HepG2 (cell line): ENCODE measurements around the gene GAL3ST2. TPM values are rescaled to one million over a fixed set of nuclear protein-coding genes. Genes with fewer than 3 reads are reported as not detected.

Experiments
- E2F2 ChIP-seq: sonication (generic); formaldehyde crosslinking; IDR thresholded peaks from 2 replicates; pipeline ENCODE4 v1.4.0; 2020; ENCODE audit warnings: missing genetic modification reagents, borderline replicate concordance
- TRIM24 ChIP-seq: sonication (generic); formaldehyde crosslinking; IDR thresholded peaks from 2 replicates; pipeline ENCODE4 v1.8.0; 2022; ENCODE audit warnings: mild to moderate bottlenecking, missing genetic modification reagents
- U2AF2 ChIP-seq: fragments of 200-400 bp; formaldehyde crosslinking; IDR thresholded peaks from 2 replicates; pipeline ENCODE4 v1.6.1; 2017; ENCODE audit warnings: low read depth, mild to moderate bottlenecking, low read length
- ZNF180 ChIP-seq: sonication (generic); formaldehyde crosslinking; IDR thresholded peaks from 2 replicates; pipeline ENCODE4 v1.4.0; 2020; ENCODE audit warnings: low read depth, missing genetic modification reagents, borderline replicate concordance
- ZNF224 ChIP-seq: sonication (generic); formaldehyde crosslinking; IDR thresholded peaks from 2 replicates; pipeline ENCODE4 v1.5.0; 2020; ENCODE audit warnings: mild to moderate bottlenecking, missing genetic modification reagents
- ZNF432 ChIP-seq: sonication (generic); formaldehyde crosslinking; IDR thresholded peaks from 2 replicates; pipeline ENCODE4 v1.5.0; 2020; ENCODE audit warnings: missing genetic modification reagents, mild to moderate bottlenecking, borderline replicate concordance
- polyA plus RNA-seq, 8 experiments: library from polyadenylated mRNA; depleted of rRNA in 3 of 8; stranded (reverse) in 7 of 8; unstranded in 1 of 8; fragments of >200 nt; fragmentation: Illumina TruSeq in 4 of 8; extraction: Trizol in 4 of 8; gene quantifications; 2 replicates each; pipeline versions ENCODE4 v1.2.1 to v1.2.3, GENCODE V29; 2011 to 2016; ENCODE audit warnings: low read depth in 4 of 8, missing spikeins in 1 of 8, mixed read lengths in 1 of 8; ENCODE audit not compliant: insufficient read depth in 1 of 8
- total RNA-seq, 5 experiments: library from RNA; depleted of rRNA; stranded (reverse); fragments of >200 nt; fragmentation: Illumina TruSeq; extraction: Trizol; gene quantifications; 2 replicates each; pipeline ENCODE4 v1.2.3, GENCODE V29; 2016; ENCODE audit warnings: low read depth in 1 of 5
- TF ChIP-seq, protein P1 (sequence below): sonication (generic); formaldehyde crosslinking; IDR thresholded peaks from 2 replicates; pipeline ENCODE4 v1.5.0; 2020; ENCODE audit warnings: mild to moderate bottlenecking, missing genetic modification reagents, borderline replicate concordance
- TF ChIP-seq, protein P2 (sequence below): sonication (generic); formaldehyde crosslinking; IDR thresholded peaks from 2 replicates; pipeline ENCODE4 v1.5.1; 2020; ENCODE audit warnings: mild to moderate bottlenecking, missing genetic modification reagents, borderline replicate concordance

Gene GAL3ST2
- total and polyA plus RNA-seq, 2 of the 13 experiments (the other 11 are each of a cell fraction or from before 2014, with no cell fraction given): 0.17 to 0.20 TPM

DNA sequence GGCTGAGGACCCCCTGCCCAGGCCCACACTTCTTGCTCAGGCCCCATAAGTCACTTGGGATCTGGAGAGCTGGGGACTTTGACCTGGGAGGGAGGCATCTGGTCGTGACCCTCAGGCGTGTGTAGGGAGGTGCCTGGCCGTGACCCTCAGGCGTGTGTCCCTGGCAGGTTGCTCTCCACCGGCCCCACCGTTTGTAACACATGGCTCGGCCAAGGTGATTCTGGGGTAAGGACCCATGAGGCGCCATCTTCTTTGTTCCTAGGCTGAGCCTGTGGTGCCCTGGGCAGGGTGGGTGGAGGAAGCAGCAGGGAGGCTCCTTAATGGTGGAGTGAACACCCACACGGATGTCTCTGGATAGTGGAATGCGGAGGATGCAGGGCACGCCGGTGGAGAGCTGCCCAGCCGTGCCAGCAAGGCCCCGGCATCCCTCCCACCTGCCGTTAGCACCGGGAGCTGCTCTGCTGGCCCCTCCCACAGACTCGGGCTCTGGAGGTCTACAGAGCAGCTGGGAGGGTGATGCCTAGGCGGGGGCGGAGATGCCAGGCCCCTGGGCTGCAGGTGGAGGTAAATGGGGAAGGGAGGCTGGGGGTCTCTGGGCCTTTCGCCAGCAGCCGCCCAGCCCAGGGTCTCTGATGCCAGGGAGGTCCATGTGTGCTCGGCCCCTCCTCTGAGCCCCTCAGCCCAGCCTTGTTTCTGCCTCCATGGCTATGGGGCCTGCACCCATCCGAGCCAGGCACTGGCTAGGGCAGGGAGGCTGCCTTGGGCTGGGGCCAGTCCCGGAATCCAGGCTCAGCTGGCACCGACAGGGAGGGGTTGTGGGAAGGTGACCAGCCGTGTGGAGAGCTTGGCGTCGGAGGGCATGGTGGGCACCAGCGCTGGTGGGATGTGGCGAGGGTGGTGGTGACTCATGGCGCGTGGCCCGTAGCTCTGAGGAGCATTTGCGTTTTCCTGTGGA is 1.1 kb upstream of the GAL3ST2 start (continued):
- TF ChIP-seq, protein P1, sequence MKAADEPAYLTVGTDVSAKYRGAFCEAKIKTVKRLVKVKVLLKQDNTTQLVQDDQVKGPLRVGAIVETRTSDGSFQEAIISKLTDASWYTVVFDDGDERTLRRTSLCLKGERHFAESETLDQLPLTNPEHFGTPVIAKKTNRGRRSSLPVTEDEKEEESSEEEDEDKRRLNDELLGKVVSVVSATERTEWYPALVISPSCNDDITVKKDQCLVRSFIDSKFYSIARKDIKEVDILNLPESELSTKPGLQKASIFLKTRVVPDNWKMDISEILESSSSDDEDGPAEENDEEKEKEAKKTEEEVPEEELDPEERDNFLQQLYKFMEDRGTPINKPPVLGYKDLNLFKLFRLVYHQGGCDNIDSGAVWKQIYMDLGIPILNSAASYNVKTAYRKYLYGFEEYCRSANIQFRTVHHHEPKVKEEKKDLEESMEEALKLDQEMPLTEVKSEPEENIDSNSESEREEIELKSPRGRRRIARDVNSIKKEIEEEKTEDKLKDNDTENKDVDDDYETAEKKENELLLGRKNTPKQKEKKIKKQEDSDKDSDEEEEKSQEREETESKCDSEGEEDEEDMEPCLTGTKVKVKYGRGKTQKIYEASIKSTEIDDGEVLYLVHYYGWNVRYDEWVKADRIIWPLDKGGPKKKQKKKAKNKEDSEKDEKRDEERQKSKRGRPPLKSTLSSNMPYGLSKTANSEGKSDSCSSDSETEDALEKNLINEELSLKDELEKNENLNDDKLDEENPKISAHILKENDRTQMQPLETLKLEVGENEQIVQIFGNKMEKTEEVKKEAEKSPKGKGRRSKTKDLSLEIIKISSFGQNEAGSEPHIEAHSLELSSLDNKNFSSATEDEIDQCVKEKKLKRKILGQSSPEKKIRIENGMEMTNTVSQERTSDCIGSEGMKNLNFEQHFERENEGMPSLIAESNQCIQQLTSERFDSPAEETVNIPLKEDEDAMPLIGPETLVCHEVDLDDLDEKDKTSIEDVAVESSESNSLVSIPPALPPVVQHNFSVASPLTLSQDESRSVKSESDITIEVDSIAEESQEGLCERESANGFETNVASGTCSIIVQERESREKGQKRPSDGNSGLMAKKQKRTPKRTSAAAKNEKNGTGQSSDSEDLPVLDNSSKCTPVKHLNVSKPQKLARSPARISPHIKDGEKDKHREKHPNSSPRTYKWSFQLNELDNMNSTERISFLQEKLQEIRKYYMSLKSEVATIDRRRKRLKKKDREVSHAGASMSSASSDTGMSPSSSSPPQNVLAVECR: no peak; the same call in 1 of the 2 replicates
- TF ChIP-seq ZNF432 (CRISPR knock-in tag): no peak
- TF ChIP-seq, protein P2, sequence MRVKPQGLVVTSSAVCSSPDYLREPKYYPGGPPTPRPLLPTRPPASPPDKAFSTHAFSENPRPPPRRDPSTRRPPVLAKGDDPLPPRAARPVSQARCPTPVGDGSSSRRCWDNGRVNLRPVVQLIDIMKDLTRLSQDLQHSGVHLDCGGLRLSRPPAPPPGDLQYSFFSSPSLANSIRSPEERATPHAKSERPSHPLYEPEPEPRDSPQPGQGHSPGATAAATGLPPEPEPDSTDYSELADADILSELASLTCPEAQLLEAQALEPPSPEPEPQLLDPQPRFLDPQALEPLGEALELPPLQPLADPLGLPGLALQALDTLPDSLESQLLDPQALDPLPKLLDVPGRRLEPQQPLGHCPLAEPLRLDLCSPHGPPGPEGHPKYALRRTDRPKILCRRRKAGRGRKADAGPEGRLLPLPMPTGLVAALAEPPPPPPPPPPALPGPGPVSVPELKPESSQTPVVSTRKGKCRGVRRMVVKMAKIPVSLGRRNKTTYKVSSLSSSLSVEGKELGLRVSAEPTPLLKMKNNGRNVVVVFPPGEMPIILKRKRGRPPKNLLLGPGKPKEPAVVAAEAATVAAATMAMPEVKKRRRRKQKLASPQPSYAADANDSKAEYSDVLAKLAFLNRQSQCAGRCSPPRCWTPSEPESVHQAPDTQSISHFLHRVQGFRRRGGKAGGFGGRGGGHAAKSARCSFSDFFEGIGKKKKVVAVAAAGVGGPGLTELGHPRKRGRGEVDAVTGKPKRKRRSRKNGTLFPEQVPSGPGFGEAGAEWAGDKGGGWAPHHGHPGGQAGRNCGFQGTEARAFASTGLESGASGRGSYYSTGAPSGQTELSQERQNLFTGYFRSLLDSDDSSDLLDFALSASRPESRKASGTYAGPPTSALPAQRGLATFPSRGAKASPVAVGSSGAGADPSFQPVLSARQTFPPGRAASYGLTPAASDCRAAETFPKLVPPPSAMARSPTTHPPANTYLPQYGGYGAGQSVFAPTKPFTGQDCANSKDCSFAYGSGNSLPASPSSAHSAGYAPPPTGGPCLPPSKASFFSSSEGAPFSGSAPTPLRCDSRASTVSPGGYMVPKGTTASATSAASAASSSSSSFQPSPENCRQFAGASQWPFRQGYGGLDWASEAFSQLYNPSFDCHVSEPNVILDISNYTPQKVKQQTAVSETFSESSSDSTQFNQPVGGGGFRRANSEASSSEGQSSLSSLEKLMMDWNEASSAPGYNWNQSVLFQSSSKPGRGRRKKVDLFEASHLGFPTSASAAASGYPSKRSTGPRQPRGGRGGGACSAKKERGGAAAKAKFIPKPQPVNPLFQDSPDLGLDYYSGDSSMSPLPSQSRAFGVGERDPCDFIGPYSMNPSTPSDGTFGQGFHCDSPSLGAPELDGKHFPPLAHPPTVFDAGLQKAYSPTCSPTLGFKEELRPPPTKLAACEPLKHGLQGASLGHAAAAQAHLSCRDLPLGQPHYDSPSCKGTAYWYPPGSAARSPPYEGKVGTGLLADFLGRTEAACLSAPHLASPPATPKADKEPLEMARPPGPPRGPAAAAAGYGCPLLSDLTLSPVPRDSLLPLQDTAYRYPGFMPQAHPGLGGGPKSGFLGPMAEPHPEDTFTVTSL (CRISPR knock-in tag): no peak; the same call in 1 of the 2 replicates
- no peak for TF ChIP-seq U2AF2
- TF ChIP-seq ZNF180: no peak
- no peak for TF ChIP-seq TRIM24 (CRISPR knock-in tag)
- no peak for TF ChIP-seq ZNF224
- TF ChIP-seq E2F2: no peak
